K562 (cell line): ENCODE measurements around the gene KMT2A. TPM values are rescaled to one million over a fixed set of nuclear protein-coding genes. Genes with fewer than 3 reads are reported as not detected.

Source experiments
- ATAC-seq: fragments of 200-7000 bp; cut with Tn5 transposase; 3 replicates; pipeline ENCODE4 v1.9.1; 2020; ENCODE audit warnings: moderate library complexity
- BruUV-seq: library from RNA; stranded (reverse); fragments of 400-500 nt; replicated peaks from 2 replicates; lab custom pipeline; 2021; lab: Mats Ljungman, UMichigan
- CTCF ChIA-PET: fragments of 300-600 bp; formaldehyde crosslinking; extraction: SDS; loops from one replicate; lab custom pipeline; 2021; ENCODE audit warnings: low intra/inter-chr PET ratio; lab: Yijun Ruan, JAX
- POLR2A ChIA-PET: fragments of 300-600, 350-650 bp; sonication (Branson Sonifier 250); formaldehyde crosslinking; extraction: SDS; loops from one replicate; lab custom pipeline; 2021; ENCODE audit warnings: antibody characterized with exemption, inconsistent platforms; lab: Yijun Ruan, JAX
- DNase-seq, 4 experiments: peaks; one replicate each; pipeline versions ENCODE4 v3.0.0 to v3.0.0-alpha.2; 2011 to 2018; ENCODE audit warnings: low spot score in 3 of 4, mixed read lengths in 3 of 4; ENCODE audit errors: extremely low read depth in 1 of 4
- FAIRE-seq: peaks from 2 replicates; lab custom pipeline; 2011; peaks lifted over from hg19 to GRCh38; lab: Jason Lieb, UNC
- H2AFZ ChIP-seq: 2 replicates; pipeline ENCODE4 v1.6.0; 2011; ENCODE audit warnings: low read depth, low read length, control low read depth, inconsistent platforms
- H3K27ac ChIP-seq: fragments of 200-600 bp; 3 replicates; pipeline ENCODE4 v1.8.0; 2011; ENCODE audit warnings: low read depth, mild to moderate bottlenecking, control low read depth, inconsistent platforms, low read length, moderate library complexity, mixed read lengths; ENCODE audit errors: extremely low read depth
- H3K27me3 ChIP-seq, 2 experiments: fragments of 300-600 bp in 1 of 2; 2 replicates in 1 of 2; 3 replicates in 1 of 2; pipeline versions ENCODE4 v1.6.0 to v1.8.0; 2011; ENCODE audit warnings: inconsistent platforms in 2 of 2, low read length in 2 of 2, mild to moderate bottlenecking in 1 of 2, mixed read lengths in 1 of 2, moderate library complexity in 1 of 2; ENCODE audit not compliant: control insufficient read depth in 2 of 2, insufficient read depth in 2 of 2
- H3K36me3 ChIP-seq: fragments of 300-600 bp; 3 replicates; pipeline ENCODE4 v1.8.0; 2011; ENCODE audit warnings: mild to moderate bottlenecking, low read length, inconsistent platforms; ENCODE audit not compliant: control insufficient read depth, insufficient read depth
- H3K4me1 ChIP-seq, 2 experiments: fragments of 200-600 bp in 1 of 2; replicated peaks in 1 of 2; 2 replicates in 1 of 2; 3 replicates in 1 of 2; pipeline versions ENCODE4 v1.5.1 to v1.8.0; 2011; ENCODE audit warnings: inconsistent platforms in 2 of 2, low read length in 2 of 2, mild to moderate bottlenecking in 1 of 2, mixed read lengths in 1 of 2, moderate library complexity in 1 of 2; ENCODE audit not compliant: control insufficient read depth in 2 of 2, insufficient read depth in 2 of 2
- H3K4me2 ChIP-seq: 2 replicates; pipeline ENCODE4 v1.6.1; 2011; ENCODE audit warnings: low read length, control low read depth, inconsistent platforms, mixed read lengths; ENCODE audit not compliant: insufficient read depth
- H3K4me3 ChIP-seq: fragments of 200-600 bp; sonication (generic), shearing (Covaris generic); 2 replicates; pipeline ENCODE4 v1.5.1; 2016; ENCODE audit warnings: control low read depth, inconsistent platforms
- H3K79me2 ChIP-seq: fragments of 200-600 bp; 3 replicates; pipeline ENCODE4 v1.8.0; 2011; ENCODE audit warnings: low read length, inconsistent platforms; ENCODE audit not compliant: control insufficient read depth, insufficient read depth
- H3K9ac ChIP-seq, 2 experiments: 2 replicates each; pipeline versions ENCODE4 v1.6.0 to v1.6.1; 2011; ENCODE audit warnings: low read depth in 2 of 2, low read length in 2 of 2, control low read depth in 1 of 2, inconsistent platforms in 1 of 2, mild to moderate bottlenecking in 1 of 2, mixed read lengths in 1 of 2; ENCODE audit not compliant: insufficient read depth in 1 of 2
- H3K9me1 ChIP-seq: one replicate; pipeline ENCODE4 v1.6.0; 2011; ENCODE audit warnings: inconsistent platforms, mild to moderate bottlenecking, low read length, moderate library complexity; ENCODE audit not compliant: control insufficient read depth, insufficient read depth
- H3K9me3 ChIP-seq: replicated peaks from 2 replicates; pipeline ENCODE4 v1.5.1; 2011; ENCODE audit warnings: low read depth, low read length, inconsistent platforms; ENCODE audit not compliant: control insufficient read depth, insufficient read depth
- H4K20me1 ChIP-seq: replicated peaks from 2 replicates; pipeline ENCODE4 v1.6.1; 2011; ENCODE audit warnings: low read length, inconsistent platforms, mixed read lengths; ENCODE audit not compliant: control insufficient read depth, insufficient read depth
- FOS ChIP-seq: IDR thresholded peaks from 3 replicates; pipeline ENCODE4 v1.6.1; 2011; ENCODE audit not compliant: insufficient read length; ENCODE audit errors: extremely low read depth
- NELFE ChIP-seq: IDR thresholded peaks from 2 replicates; pipeline ENCODE4 v1.6.1; 2011; ENCODE audit warnings: mild to moderate bottlenecking; ENCODE audit not compliant: insufficient read depth, insufficient read length
- ZNF347 ChIP-seq: fragments of 450-650 bp; formaldehyde crosslinking; IDR thresholded peaks from 2 replicates; pipeline ENCODE4 v1.4.0; 2020; ENCODE audit warnings: low read depth, mild to moderate bottlenecking, moderate library complexity
- ZNF584 ChIP-seq: fragments of 200-800 bp; sonication (Bioruptor generic); IDR thresholded peaks from 2 replicates; pipeline ENCODE4 v1.6.1; 2016; ENCODE audit warnings: low read depth, mild to moderate bottlenecking, missing genetic modification characterization, missing compliant biosample characterization
- ZNF766 ChIP-seq: fragments of 200-800 bp; sonication (Bioruptor generic); conservative IDR thresholded peaks from 2 replicates; pipeline ENCODE4 v1.6.1; 2016; ENCODE audit warnings: missing genetic modification characterization, missing compliant biosample characterization
- WGBS: fragments of 100-300 bp; shearing (Covaris generic); methylation state at CpG from one replicate; pipeline ENCODE4 v1.1.6; 2016; ENCODE audit warnings: low coverage, mixed read lengths; ENCODE audit not compliant: insufficient coverage; ENCODE audit errors: missing lambda C conversion rate; 5-methylcytosine and 5-hydroxymethylcytosine counted together
- in situ Hi-C: fragments of 300-500 bp; cut with MboI; formaldehyde crosslinking; loops from 4 replicates; pipeline ENCODE4 v1.15.0; 2018; ENCODE audit warnings: inconsistent platforms, mixed read lengths
- intact Hi-C: fragments of 100-400 bp; cut with micrococcal nuclease; formaldehyde crosslinking; loops from 2 replicates; pipeline ENCODE4 v1.14.2; 2022
- polyA plus RNA-seq, 8 experiments: library from polyadenylated mRNA; depleted of rRNA in 4 of 8; stranded (reverse) in 5 of 8; unstranded in 3 of 8; fragments of >200 nt; fragmentation: Nextera tagmentation in 2 of 8; fragmentation: Illumina TruSeq in 1 of 8; extraction: Ambion mirVana in 2 of 8; extraction: Trizol in 1 of 8; gene quantifications; 2 replicates each; pipeline versions ENCODE4 v1.2.1 to v1.2.3, GENCODE V29; 2011 to 2014; ENCODE audit warnings: inconsistent platforms in 1 of 8, missing spikeins in 1 of 8
- total RNA-seq, 7 experiments: library from RNA; depleted of rRNA in 6 of 7; stranded (reverse); fragments of >200 nt in 6 of 7; fragmentation: Illumina TruSeq in 2 of 7; extraction: Trizol in 2 of 7; gene quantifications; 2 replicates each; pipeline versions ENCODE4 v1.2.1 to v1.2.3, GENCODE V29; 2011 to 2021; ENCODE audit warnings: low replicate concordance in 1 of 7
- TF ChIP-seq, protein P1 (sequence below): IDR thresholded peaks from 3 replicates; pipeline ENCODE4 v1.6.1; 2011; ENCODE audit warnings: borderline replicate concordance, mild to moderate bottlenecking; ENCODE audit not compliant: insufficient read length, insufficient read depth

Gene KMT2A
- total and polyA plus RNA-seq, 9 of the 15 experiments (the other 6 are each of a cell fraction or from before 2014, with no cell fraction given), result 9.6 to 59.9 (median 32.6) TPM

GRCh38 chr11:118411530-118411929 is 24.8 kb upstream of the KMT2A start:
- Histone ChIP-seq H3K4me3 (no peak overlapping the region), H3K36me3 (peaks cover 38% of the 10 kb centered on the region), H2AFZ (no peak overlapping the region), H3K4me1 (peaks cover 4 to 20% of the 10 kb centered on the region in 2 experiments; a peak in 3 of 5 replicates), H4K20me1 (no peaks in the 10 kb centered on the region), H3K9me1 (no peaks in the 10 kb centered on the region), H3K4me2 (no peak overlapping the region), H3K27ac (no peak overlapping the region), H3K79me2 (peaks cover 18% of the 10 kb centered on the region), H3K9ac (no peak overlapping the region), H3K27me3 (no peaks in the 10 kb centered on the region), H3K9me3 (no peaks in the 10 kb centered on the region)
- no peak for DNase-seq
- intact Hi-C loops (no loop called here), in situ Hi-C loops (no loop called here)
- POLR2A ChIA-PET, result no interaction called here
- no peak for TF ChIP-seq ZNF766
- no peak for TF ChIP-seq ZNF584
- TF ChIP-seq, protein P1, sequence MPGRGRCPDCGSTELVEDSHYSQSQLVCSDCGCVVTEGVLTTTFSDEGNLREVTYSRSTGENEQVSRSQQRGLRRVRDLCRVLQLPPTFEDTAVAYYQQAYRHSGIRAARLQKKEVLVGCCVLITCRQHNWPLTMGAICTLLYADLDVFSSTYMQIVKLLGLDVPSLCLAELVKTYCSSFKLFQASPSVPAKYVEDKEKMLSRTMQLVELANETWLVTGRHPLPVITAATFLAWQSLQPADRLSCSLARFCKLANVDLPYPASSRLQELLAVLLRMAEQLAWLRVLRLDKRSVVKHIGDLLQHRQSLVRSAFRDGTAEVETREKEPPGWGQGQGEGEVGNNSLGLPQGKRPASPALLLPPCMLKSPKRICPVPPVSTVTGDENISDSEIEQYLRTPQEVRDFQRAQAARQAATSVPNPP, result no peak
- no peak for TF ChIP-seq NELFE
- TF ChIP-seq ZNF347 (CRISPR knock-in tag), result no peak
- no peak for TF ChIP-seq FOS
- ATAC-seq, result no peak
- 79% methylated on average over 4 of the region's 4 CpGs for WGBS
- no TSS peak for BruUV-seq
- CTCF ChIA-PET, result interaction anchor here (0.6 kb wide), 1 partner anchor 556 kb away, joined by 3 read pairs; no protein-coding TSS in a partner anchor
- FAIRE-seq, result no peak
